ENCODE data around the gene CYREN.

CYREN gene

DNA sequence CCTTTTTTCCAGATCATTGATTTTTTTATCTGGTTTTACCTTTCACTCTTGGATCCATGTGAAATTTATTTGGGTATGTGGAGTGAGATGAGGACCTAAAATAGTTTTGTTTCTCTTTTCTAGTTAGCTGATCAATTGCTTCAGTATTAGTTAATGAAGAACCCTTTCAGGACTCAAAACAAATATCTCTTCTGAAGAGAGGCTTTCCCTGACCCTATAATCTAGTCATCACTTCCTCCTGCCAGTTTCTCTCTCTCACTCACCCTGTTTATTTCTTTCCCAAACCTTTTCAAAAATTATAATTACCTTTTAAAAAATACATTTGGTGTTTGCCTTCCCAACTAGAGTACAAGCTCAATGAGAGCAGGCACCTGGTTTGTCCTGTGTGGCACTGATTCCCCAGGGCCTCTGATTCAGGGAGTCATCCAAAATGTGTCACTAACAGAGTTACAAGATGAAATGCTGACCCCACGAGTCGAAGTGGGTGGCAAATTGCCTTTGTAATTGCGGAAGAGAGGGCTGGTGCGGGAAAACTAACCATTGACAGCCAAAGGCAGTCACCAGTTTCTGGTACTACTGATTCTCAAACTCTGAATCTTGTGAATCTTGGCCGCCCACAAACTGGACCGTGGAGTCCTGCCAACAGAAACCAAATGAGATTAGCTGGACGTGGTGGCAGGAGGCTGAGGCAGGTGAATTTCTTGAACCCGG is 20.3 kb downstream of the CYREN start:
- TF ChIP-seq, protein P1, sequence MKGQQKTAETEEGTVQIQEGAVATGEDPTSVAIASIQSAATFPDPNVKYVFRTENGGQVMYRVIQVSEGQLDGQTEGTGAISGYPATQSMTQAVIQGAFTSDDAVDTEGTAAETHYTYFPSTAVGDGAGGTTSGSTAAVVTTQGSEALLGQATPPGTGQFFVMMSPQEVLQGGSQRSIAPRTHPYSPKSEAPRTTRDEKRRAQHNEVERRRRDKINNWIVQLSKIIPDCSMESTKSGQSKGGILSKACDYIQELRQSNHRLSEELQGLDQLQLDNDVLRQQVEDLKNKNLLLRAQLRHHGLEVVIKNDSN (IDR thresholded peaks at IDR 0.05), result no peak
- TF ChIP-seq TAF1 (IDR thresholded peaks at IDR 0.05; ENCODE audit: low read depth), result no peak
- TF ChIP-seq EP300 (IDR thresholded peaks at IDR 0.05; ENCODE audit: borderline replicate concordance), result no peak
- TF ChIP-seq, protein P2, sequence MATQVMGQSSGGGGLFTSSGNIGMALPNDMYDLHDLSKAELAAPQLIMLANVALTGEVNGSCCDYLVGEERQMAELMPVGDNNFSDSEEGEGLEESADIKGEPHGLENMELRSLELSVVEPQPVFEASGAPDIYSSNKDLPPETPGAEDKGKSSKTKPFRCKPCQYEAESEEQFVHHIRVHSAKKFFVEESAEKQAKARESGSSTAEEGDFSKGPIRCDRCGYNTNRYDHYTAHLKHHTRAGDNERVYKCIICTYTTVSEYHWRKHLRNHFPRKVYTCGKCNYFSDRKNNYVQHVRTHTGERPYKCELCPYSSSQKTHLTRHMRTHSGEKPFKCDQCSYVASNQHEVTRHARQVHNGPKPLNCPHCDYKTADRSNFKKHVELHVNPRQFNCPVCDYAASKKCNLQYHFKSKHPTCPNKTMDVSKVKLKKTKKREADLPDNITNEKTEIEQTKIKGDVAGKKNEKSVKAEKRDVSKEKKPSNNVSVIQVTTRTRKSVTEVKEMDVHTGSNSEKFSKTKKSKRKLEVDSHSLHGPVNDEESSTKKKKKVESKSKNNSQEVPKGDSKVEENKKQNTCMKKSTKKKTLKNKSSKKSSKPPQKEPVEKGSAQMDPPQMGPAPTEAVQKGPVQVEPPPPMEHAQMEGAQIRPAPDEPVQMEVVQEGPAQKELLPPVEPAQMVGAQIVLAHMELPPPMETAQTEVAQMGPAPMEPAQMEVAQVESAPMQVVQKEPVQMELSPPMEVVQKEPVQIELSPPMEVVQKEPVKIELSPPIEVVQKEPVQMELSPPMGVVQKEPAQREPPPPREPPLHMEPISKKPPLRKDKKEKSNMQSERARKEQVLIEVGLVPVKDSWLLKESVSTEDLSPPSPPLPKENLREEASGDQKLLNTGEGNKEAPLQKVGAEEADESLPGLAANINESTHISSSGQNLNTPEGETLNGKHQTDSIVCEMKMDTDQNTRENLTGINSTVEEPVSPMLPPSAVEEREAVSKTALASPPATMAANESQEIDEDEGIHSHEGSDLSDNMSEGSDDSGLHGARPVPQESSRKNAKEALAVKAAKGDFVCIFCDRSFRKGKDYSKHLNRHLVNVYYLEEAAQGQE (IDR thresholded peaks at IDR 0.05; ENCODE audit: low read depth), result no peak
- TF ChIP-seq CEBPB (IDR thresholded peaks at IDR 0.05), result no peak
- no peak for TF ChIP-seq CREB1 (IDR thresholded peaks at IDR 0.05; ENCODE audit: low read depth)
- TF ChIP-seq YY1 (IDR thresholded peaks at IDR 0.05; ENCODE audit: low read depth), result no peak
- TF ChIP-seq FOXM1 (IDR thresholded peaks at IDR 0.05; ENCODE audit: borderline replicate concordance, low read depth), result no peak

DNA sequence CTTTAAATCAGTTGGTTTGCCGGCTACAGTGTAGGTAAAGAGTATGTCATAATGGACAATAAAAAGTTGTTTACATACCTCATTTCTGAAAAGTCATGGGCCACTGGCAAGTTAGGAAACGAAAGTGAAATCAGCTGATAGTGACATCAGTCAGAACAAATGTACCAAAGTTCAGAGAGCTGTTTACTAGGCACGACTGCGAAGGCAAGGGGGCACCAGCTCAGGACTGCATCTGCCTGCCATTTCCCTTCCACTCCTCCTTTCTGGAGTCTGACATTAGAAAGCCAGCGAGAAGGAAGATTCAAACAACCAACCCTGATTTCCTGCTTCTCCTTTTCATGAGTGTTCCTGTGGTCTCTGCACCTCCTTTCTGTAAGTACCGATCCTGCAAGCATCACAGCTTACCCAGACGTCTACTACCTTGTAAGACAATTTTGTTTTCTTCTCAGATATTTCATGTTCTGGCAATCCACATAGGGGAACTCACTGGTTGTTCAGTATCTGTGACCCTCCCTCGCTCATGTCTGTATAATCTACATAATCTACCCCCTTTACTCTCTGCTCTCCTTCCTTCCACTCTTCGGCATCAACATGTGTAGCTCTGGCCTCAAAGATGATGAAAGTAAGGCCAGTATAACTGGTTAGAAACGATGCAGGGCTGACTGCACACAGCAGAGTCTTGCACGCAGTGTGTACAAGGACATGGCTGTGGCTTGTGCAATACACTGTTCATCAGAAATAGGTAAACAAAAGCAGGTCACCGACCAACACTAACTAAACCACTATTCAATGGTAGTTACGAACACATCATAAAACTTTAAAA is 22.4 kb downstream of the CYREN start, which contains the start of gene TMEM140:
Gene TMEM140 (plus strand): TSS at position 174 of the 823 bp plus-strand sequence. CDS start 16,370 bp downstream, outside the sequence.
- TF ChIP-seq EP300 (IDR thresholded peaks at IDR 0.05; ENCODE audit: borderline replicate concordance) (no peak), RAD21 (IDR thresholded peaks at IDR 0.05; ENCODE audit: low read depth) (no peak), NFIC (IDR thresholded peaks at IDR 0.05) (no peak), TCF12 (IDR thresholded peaks at IDR 0.05; ENCODE audit: low read depth) (no peak), TEAD4 (IDR thresholded peaks at IDR 0.05) (no peak), FOXM1 (IDR thresholded peaks at IDR 0.05; ENCODE audit: borderline replicate concordance, low read depth) (no peak), CREB1 (IDR thresholded peaks at IDR 0.05; ENCODE audit: low read depth) (no peak), CEBPB (IDR thresholded peaks at IDR 0.05) (no peak), ZBTB7A (IDR thresholded peaks at IDR 0.05; ENCODE audit: low read depth) (no peak), YY1 (IDR thresholded peaks at IDR 0.05; ENCODE audit: low read depth) (no peak), TAF1 (IDR thresholded peaks at IDR 0.05; ENCODE audit: low read depth) (no peak), EGR1 (IDR thresholded peaks at IDR 0.05) (no peak)
- TF ChIP-seq, protein P1 (IDR thresholded peaks at IDR 0.05), result no peak
- TF ChIP-seq, protein P2 (IDR thresholded peaks at IDR 0.05; ENCODE audit: low read depth), result no peak
- TF ChIP-seq, protein P3, sequence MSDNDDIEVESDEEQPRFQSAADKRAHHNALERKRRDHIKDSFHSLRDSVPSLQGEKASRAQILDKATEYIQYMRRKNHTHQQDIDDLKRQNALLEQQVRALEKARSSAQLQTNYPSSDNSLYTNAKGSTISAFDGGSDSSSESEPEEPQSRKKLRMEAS (IDR thresholded peaks at IDR 0.05), result no peak

DNA sequence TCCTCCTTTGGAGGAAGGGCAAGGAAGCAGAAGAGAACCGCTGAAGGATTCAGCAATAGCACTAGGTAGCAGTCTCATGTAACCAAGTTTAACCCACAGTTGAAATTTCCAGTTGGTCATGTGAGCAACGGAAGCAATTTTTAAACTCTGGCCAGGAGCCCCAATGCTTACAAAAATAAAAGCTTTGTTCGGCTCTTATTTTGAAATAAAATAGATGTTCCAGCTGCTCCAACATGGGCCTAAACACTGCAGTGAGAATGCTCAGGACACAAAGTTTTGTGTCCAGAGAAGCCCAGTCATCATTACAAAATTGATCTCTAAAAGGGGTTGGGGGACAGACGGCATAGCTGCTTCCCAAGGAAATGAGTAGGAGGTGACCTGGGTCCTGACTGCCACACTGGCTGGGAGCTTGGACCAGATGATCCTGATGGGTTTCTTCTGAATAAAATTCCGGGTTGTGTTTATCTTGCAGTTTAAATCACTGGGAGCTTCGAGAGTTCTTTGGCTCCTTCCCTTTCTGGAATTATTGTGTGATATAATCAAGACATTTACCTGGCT is 23.1 kb downstream of the CYREN start:
- TF ChIP-seq CREB1 (IDR thresholded peaks at IDR 0.05; ENCODE audit: low read depth) (no peak), TEAD4 (IDR thresholded peaks at IDR 0.05) (no peak), FOXM1 (IDR thresholded peaks at IDR 0.05; ENCODE audit: borderline replicate concordance, low read depth) (no peak), CEBPB (IDR thresholded peaks at IDR 0.05) (no peak), EGR1 (IDR thresholded peaks at IDR 0.05) (no peak), TCF12 (IDR thresholded peaks at IDR 0.05; ENCODE audit: low read depth) (no peak), NFIC (IDR thresholded peaks at IDR 0.05) (no peak), ZBTB7A (IDR thresholded peaks at IDR 0.05; ENCODE audit: low read depth) (no peak), RAD21 (IDR thresholded peaks at IDR 0.05; ENCODE audit: low read depth) (no peak), YY1 (IDR thresholded peaks at IDR 0.05; ENCODE audit: low read depth) (no peak), EP300 (IDR thresholded peaks at IDR 0.05; ENCODE audit: borderline replicate concordance) (no peak), TAF1 (IDR thresholded peaks at IDR 0.05; ENCODE audit: low read depth) (no peak)
- TF ChIP-seq, protein P3 (IDR thresholded peaks at IDR 0.05), result no peak
- TF ChIP-seq, protein P1 (IDR thresholded peaks at IDR 0.05), result no peak
- TF ChIP-seq, protein P2 (IDR thresholded peaks at IDR 0.05; ENCODE audit: low read depth), result no peak

Measured in Ishikawa (cell line).